DND-41 (cell line): ENCODE results near the gene JPH3.

ENCODE experiments used
- ATAC-seq: fragments of 200-7000 bp; cut with Tn5 transposase; 3 replicates; pipeline ENCODE4 v1.9.1; 2021; ENCODE audit warnings: low read depth; ENCODE audit not compliant: insufficient read depth
- DNase-seq: peaks from one replicate; pipeline ENCODE4 v3.0.0-alpha.2; 2020
- H2AFZ ChIP-seq: 2 replicates; pipeline ENCODE4 v1.6.0; 2012; ENCODE audit warnings: low read depth, low read length
- H3K27ac ChIP-seq: 2 replicates; pipeline ENCODE4 v1.5.1; 2012; ENCODE audit warnings: low read length, inconsistent platforms
- H3K27me3 ChIP-seq: fragments of 200-600 bp; sonication (generic); 2 replicates; pipeline ENCODE4 v1.6.0; 2012; ENCODE audit warnings: low read length, mild to moderate bottlenecking, inconsistent platforms; ENCODE audit not compliant: insufficient read depth, poor library complexity
- H3K36me3 ChIP-seq: 2 replicates; pipeline ENCODE4 v1.5.1; 2012; ENCODE audit warnings: low read length, inconsistent platforms; ENCODE audit not compliant: insufficient read depth
- H3K4me1 ChIP-seq: 2 replicates; pipeline ENCODE4 v1.5.1; 2012; ENCODE audit warnings: mild to moderate bottlenecking, low read length; ENCODE audit not compliant: insufficient read depth
- H3K4me2 ChIP-seq: 2 replicates; pipeline ENCODE4 v1.6.0; 2012; ENCODE audit warnings: mild to moderate bottlenecking, moderate library complexity, low read length, inconsistent platforms; ENCODE audit not compliant: insufficient read depth
- H3K4me3 ChIP-seq, 2 experiments: fragments of 200-600 bp in 1 of 2; shearing (Covaris generic) in 1 of 2; 2 replicates each; pipeline ENCODE4 v1.5.1; 2012 to 2016; ENCODE audit warnings: inconsistent platforms in 2 of 2, low read length in 2 of 2, mild to moderate bottlenecking in 2 of 2, low read depth in 1 of 2, moderate library complexity in 1 of 2
- H3K79me2 ChIP-seq: 2 replicates; pipeline ENCODE4 v1.6.0; 2012; ENCODE audit warnings: low read length, inconsistent platforms; ENCODE audit not compliant: insufficient read depth
- H3K9ac ChIP-seq: 2 replicates; pipeline ENCODE4 v1.6.0; 2012; ENCODE audit warnings: low read depth, mild to moderate bottlenecking, inconsistent platforms, low read length, moderate library complexity
- H3K9me3 ChIP-seq: 2 replicates; pipeline ENCODE4 v1.5.1; 2012; ENCODE audit warnings: low read length, moderate library complexity, mild to moderate bottlenecking, inconsistent platforms; ENCODE audit not compliant: insufficient read depth, severe bottlenecking
- H4K20me1 ChIP-seq: 2 replicates; pipeline ENCODE4 v1.6.0; 2012; ENCODE audit warnings: low read length; ENCODE audit not compliant: insufficient read depth
- EZH2 ChIP-seq: IDR thresholded peaks from 3 replicates; pipeline ENCODE4 v1.6.1; 2012; ENCODE audit warnings: borderline replicate concordance, low read depth, mild to moderate bottlenecking, moderate library complexity, low read length, inconsistent platforms; ENCODE audit not compliant: severe bottlenecking
- TF ChIP-seq, protein P1 (sequence below): IDR thresholded peaks from 2 replicates; pipeline ENCODE4 v1.5.1; 2012; ENCODE audit warnings: borderline replicate concordance, low read length, moderate library complexity, mild to moderate bottlenecking; ENCODE audit not compliant: poor library complexity, severe bottlenecking; ENCODE audit errors: extremely low read depth

JPH3 gene

DNA sequence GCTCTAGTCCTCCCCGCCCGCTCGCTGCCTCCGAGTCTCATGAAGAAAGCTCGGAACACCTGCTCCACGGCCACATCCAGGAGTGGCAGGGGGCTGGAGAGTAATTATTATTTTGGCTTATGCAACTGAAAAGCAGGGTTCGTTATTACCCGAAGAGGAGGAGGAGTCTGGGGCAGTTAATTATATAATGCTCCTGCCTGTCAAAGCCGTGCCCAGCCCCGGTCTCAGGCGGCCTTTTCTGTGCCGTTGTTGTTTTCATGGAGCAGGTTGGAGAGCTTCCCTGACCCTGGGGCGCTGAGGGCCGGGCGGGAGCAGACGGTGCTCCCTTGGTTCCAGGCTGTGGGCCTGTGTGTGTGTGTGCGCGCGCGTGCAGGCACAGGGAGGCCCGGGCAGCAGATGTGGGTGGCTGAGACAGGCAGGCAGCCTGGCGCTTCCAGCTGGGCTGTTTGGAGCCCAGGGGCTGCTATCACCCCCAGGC, 2.4 kb downstream of the JPH3 start:
- TF ChIP-seq, protein P1, sequence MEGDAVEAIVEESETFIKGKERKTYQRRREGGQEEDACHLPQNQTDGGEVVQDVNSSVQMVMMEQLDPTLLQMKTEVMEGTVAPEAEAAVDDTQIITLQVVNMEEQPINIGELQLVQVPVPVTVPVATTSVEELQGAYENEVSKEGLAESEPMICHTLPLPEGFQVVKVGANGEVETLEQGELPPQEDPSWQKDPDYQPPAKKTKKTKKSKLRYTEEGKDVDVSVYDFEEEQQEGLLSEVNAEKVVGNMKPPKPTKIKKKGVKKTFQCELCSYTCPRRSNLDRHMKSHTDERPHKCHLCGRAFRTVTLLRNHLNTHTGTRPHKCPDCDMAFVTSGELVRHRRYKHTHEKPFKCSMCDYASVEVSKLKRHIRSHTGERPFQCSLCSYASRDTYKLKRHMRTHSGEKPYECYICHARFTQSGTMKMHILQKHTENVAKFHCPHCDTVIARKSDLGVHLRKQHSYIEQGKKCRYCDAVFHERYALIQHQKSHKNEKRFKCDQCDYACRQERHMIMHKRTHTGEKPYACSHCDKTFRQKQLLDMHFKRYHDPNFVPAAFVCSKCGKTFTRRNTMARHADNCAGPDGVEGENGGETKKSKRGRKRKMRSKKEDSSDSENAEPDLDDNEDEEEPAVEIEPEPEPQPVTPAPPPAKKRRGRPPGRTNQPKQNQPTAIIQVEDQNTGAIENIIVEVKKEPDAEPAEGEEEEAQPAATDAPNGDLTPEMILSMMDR = no peak
- no peak for TF ChIP-seq EZH2
- H3K4me1 ChIP-seq = no peaks in the 10 kb centered on the region
- no peak overlapping the region for H3K9ac ChIP-seq
- H3K27me3 ChIP-seq = no peaks in the 10 kb centered on the region
- no peak overlapping the region for H3K27ac ChIP-seq
- H2AFZ ChIP-seq = no peak overlapping the region
- H3K79me2 ChIP-seq = no peaks in the 10 kb centered on the region
- no peak for DNase-seq
- 0 out of 2 replicates have a peak, but pooled peaks cover 3% of the 10 kb centered on the region for H4K20me1 ChIP-seq
- no peak overlapping the region for H3K4me2 ChIP-seq
- H3K4me3 ChIP-seq = no peak overlapping the region
- no peaks in the 10 kb centered on the region for H3K36me3 ChIP-seq
- no peaks in the 10 kb centered on the region for H3K9me3 ChIP-seq
- no peak for ATAC-seq

DNA sequence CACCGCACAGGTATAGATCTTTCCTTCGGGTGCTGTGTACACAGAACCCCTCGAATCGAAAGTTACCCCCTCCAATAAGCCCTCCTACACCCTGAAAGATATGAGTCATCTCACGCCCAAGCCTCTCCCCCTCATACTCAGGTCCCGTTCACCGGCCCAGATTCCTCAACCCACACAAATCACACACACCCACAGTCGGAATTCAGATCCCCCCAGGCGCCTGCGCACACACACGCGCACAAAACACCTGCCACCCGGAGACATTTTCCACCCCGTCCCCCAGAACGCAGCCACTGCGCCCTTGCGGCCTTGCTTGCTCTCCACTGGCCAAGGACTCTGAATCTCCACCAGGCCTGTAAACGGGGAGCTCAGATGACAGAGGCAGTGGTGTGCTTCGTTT, 4.9 kb downstream of the JPH3 start:
- Histone ChIP-seq H3K27ac (no peak overlapping the region), H3K9me3 (no peaks in the 10 kb centered on the region), H3K9ac (no peak overlapping the region), H3K79me2 (no peaks in the 10 kb centered on the region), H3K36me3 (no peaks in the 10 kb centered on the region), H4K20me1 (0 out of 2 replicates have a peak, but pooled peaks cover 3% of the 10 kb centered on the region), H3K4me1 (no peaks in the 10 kb centered on the region), H3K4me2 (no peak overlapping the region), H3K4me3 (no peak overlapping the region), H2AFZ (no peak overlapping the region), H3K27me3 (no peaks in the 10 kb centered on the region)
- no peak for TF ChIP-seq EZH2
- TF ChIP-seq, protein P1 = no peak
- ATAC-seq (no peak), DNase-seq (no peak)

DNA sequence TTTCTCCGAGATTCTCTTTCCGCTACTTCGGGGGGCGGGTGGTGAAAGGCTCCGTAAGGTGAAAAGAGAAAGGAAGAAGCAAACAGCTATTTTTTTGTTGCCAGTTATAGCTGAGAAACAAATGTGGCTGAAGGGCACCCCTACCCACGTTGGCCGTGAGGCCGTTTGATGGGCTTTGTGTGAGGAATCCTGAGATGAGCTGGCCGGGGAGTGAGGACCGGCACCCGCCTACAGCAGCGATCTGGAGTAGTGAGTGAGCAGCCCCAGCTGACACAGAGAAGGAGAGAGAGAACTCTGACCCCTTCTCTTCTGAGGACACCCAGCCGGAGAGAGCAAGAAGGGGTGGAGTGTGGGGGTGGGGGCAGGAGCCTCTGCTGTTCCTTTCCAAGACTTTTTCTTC, 5.6 kb downstream of the JPH3 start:
- H2AFZ ChIP-seq = no peak overlapping the region
- no peaks in the 10 kb centered on the region for H3K36me3 ChIP-seq
- ATAC-seq (no peak), DNase-seq (no peak)
- H3K4me1 ChIP-seq = no peaks in the 10 kb centered on the region
- no peak overlapping the region for H3K9ac ChIP-seq
- TF ChIP-seq, protein P1 = no peak
- TF ChIP-seq EZH2 = no peak
- H3K4me2 ChIP-seq = no peak overlapping the region
- H3K79me2 ChIP-seq = no peaks in the 10 kb centered on the region
- H3K27ac ChIP-seq = no peak overlapping the region
- H3K9me3 ChIP-seq = no peaks in the 10 kb centered on the region
- 0 out of 2 replicates have a peak, but pooled peaks cover 3% of the 10 kb centered on the region for H4K20me1 ChIP-seq
- H3K4me3 ChIP-seq = no peak overlapping the region
- H3K27me3 ChIP-seq = no peaks in the 10 kb centered on the region

GRCh38 chr16:87608400-87608985, 6.2 kb downstream of the JPH3 start:
- H3K79me2 ChIP-seq = no peaks in the 10 kb centered on the region
- H3K4me2 ChIP-seq = no peak overlapping the region
- ATAC-seq = peak; percentile 80
- no peaks in the 10 kb centered on the region for H3K4me1 ChIP-seq
- H3K4me3 ChIP-seq = no peak overlapping the region
- DNase-seq = peak; percentile 71
- no peak overlapping the region for H2AFZ ChIP-seq
- no peaks in the 10 kb centered on the region for H3K27me3 ChIP-seq
- no peak overlapping the region for H3K9ac ChIP-seq
- H4K20me1 ChIP-seq = 0 out of 2 replicates have a peak, but pooled peaks cover 3% of the 10 kb centered on the region
- TF ChIP-seq, protein P1 = no peak
- TF ChIP-seq EZH2 = no peak
- H3K36me3 ChIP-seq = no peaks in the 10 kb centered on the region
- no peaks in the 10 kb centered on the region for H3K9me3 ChIP-seq
- H3K27ac ChIP-seq = no peak overlapping the region
